KMS-11 (cell line): ENCODE data around the gene TMEM134.
"Not testable (repeated sequence)": the region's sequence is repeated elsewhere in the genome, so short reads cannot be mapped to it uniquely, and the experiment has no call there.

Experiments used
- H2AFZ ChIP-seq: fragments of 200-600 bp; sonication (generic); 2 replicates; pipeline ENCODE4 v1.6.1; 2016; ENCODE audit warnings: antibody characterized with exemption, mixed run types, low read depth
- H3K27ac ChIP-seq: fragments of 200-600 bp; sonication (generic); 2 replicates; pipeline ENCODE4 v1.6.1; 2016; ENCODE audit warnings: mild to moderate bottlenecking, mixed run types
- H3K27me3 ChIP-seq: fragments of 200-600 bp; sonication (generic); 2 replicates; pipeline ENCODE4 v1.6.1; 2017; ENCODE audit warnings: mild to moderate bottlenecking, low read depth, mixed run types, moderate library complexity; ENCODE audit not compliant: insufficient read depth
- H3K36me3 ChIP-seq: fragments of 200-600 bp; sonication (generic); 2 replicates; pipeline ENCODE4 v1.6.1; 2017; ENCODE audit warnings: mild to moderate bottlenecking, mixed run types; ENCODE audit not compliant: insufficient read depth
- H3K4me1 ChIP-seq: fragments of 200-600 bp; sonication (generic); 2 replicates; pipeline ENCODE4 v1.6.1; 2016; ENCODE audit warnings: mild to moderate bottlenecking, low read depth, mixed run types; ENCODE audit not compliant: poor library complexity, severe bottlenecking
- H3K4me2 ChIP-seq: fragments of 200-600 bp; sonication (generic); 2 replicates; pipeline ENCODE4 v1.7.0; 2016; ENCODE audit warnings: mild to moderate bottlenecking, mixed run types
- H3K4me3 ChIP-seq: fragments of 200-600 bp; sonication (generic); IDR thresholded peaks from 2 replicates; pipeline ENCODE4 v1.6.1; 2017; ENCODE audit warnings: low read depth, low read length, mixed read lengths; ENCODE audit not compliant: insufficient read depth
- H3K79me2 ChIP-seq: fragments of 200-600 bp; sonication (generic); 2 replicates; pipeline ENCODE4 v1.6.1; 2016; ENCODE audit warnings: low read depth, mixed run types; ENCODE audit not compliant: insufficient read depth
- H3K9ac ChIP-seq: fragments of 200-600 bp; sonication (generic); 2 replicates; pipeline ENCODE4 v1.6.1; 2016; ENCODE audit warnings: mild to moderate bottlenecking, mixed run types
- H4K20me1 ChIP-seq: fragments of 200-600 bp; sonication (generic); 2 replicates; pipeline ENCODE4 v1.6.1; 2016; ENCODE audit warnings: mild to moderate bottlenecking, mixed run types; ENCODE audit not compliant: insufficient read depth
- CTCF ChIP-seq: fragments of 200-600 bp; sonication (generic); conservative IDR thresholded peaks from 2 replicates; pipeline ENCODE4 v1.6.1; 2017; ENCODE audit warnings: low read depth, mild to moderate bottlenecking, antibody characterized with exemption, low read length, moderate library complexity, mixed read lengths

The TMEM134 gene

DNA sequence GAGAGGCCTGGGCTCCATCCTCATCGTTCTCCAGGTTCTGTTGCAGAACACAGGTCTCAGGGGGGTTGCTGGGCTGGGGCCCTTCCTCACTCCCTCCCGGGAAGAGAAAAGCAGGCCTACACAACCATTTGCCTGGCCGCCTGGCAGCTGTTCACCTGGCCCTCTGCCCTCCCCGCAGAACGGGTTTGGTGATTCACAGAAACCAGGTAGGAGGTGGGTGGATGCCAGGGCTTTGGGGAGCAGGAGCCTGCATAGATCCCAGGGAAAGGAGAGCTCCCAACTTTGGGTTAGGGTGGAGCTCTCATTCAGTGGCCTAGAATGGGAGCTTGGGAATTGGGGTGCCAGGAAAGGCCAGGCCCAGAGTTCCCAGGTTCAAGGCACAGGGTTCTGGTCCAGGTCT, 995 bp downstream of the TMEM134 start:
- Histone ChIP-seq H2AFZ (no peak overlapping the region), H3K9ac (no peak overlapping the region), H3K79me2 (no peaks in the 10 kb centered on the region), H4K20me1 (no peaks in the 10 kb centered on the region), H3K4me3 (no peak overlapping the region), H3K27ac (no peak overlapping the region), H3K4me1 (peaks cover 22% of the 10 kb centered on the region), H3K27me3 (no peaks in the 10 kb centered on the region), H3K36me3 (no peaks in the 10 kb centered on the region), H3K4me2 (peak overlapping the region; percentile 84; the same call in 1 of the 2 replicates)
- TF ChIP-seq CTCF: no peak

DNA sequence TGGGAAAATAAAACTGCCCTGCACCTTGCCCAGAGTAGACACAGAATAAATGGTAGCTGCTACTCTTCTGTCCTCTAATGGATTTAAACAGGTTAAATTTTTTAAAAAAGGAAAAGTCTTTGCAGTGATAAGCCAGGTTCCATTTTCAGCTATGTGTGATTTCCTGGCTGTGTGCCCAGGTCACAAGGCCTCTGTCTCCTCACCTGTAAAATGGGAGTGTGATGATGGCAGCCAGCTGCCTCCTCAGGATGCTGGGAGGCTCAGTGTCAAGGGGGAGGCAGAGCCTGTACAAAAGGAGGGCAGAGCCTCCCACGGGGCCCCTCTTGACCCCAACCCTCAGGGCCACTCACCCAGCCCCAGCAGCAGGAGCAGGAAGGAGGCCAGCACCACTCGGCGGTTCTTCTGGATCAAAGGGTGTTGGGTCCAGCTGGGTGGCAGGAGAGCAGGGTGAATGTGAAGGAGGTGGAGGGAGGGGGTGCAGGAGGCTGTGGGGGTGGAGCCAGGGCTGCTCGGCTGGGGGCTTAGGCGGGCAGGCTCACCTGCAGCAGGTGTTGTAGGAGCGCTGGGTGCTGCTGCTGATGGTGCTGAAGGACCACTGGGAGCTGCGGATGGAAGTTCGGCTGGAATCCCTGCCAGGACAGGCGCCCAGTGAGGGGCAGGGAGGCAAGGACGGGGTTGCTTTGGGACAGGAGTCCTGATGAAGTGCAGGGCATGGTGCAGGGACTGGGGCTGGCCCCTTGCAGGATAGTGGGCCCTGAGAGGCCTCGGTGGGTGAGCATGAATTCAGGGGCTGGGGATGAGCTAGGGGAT, 1.9 kb downstream of the TMEM134 start:
- Histone ChIP-seq H3K9ac (no peak overlapping the region), H3K4me3 (no peak overlapping the region), H3K79me2 (no peaks in the 10 kb centered on the region), H3K27ac (no peak overlapping the region), H3K4me1 (peaks cover 22% of the 10 kb centered on the region), H3K4me2 (no peak overlapping the region), H2AFZ (no peak overlapping the region), H3K27me3 (no peaks in the 10 kb centered on the region), H4K20me1 (no peaks in the 10 kb centered on the region), H3K36me3 (no peaks in the 10 kb centered on the region)
- no peak for TF ChIP-seq CTCF

GRCh38 chr11:67466367-67466766, 2.7 kb downstream of the TMEM134 start:
- no peak for TF ChIP-seq CTCF
- Histone ChIP-seq H3K4me2 (no peak overlapping the region), H3K4me1 (peaks cover 22% of the 10 kb centered on the region), H3K36me3 (no peaks in the 10 kb centered on the region), H3K9ac (no peak overlapping the region), H3K27me3 (no peaks in the 10 kb centered on the region), H2AFZ (no peak overlapping the region), H4K20me1 (no peaks in the 10 kb centered on the region), H3K4me3 (no peak overlapping the region), H3K27ac (no peak overlapping the region), H3K79me2 (no peaks in the 10 kb centered on the region)

- H3K27ac ChIP-seq: not testable (repeated sequence)
Measured at GRCh38 chr11:67465530-67465929, 3.5 kb downstream of the TMEM134 start.

GRCh38 chr11:67465189-67465510, 3.9 kb downstream of the TMEM134 start:
- peak overlapping the region; percentile 71 for H3K4me2 ChIP-seq
- H2AFZ ChIP-seq: peak overlapping the region; percentile 71; the same call in 1 of the 2 replicates
- no peak for TF ChIP-seq CTCF
- H3K79me2 ChIP-seq: no peaks in the 10 kb centered on the region
- peak overlapping the region; percentile 50 for H3K27ac ChIP-seq
- H3K36me3 ChIP-seq: no peaks in the 10 kb centered on the region
- H3K9ac ChIP-seq: peak overlapping the region; percentile 74; the same call in 1 of the 2 replicates
- H3K4me1 ChIP-seq: peaks cover 22% of the 10 kb centered on the region
- no peak overlapping the region for H3K4me3 ChIP-seq
- no peaks in the 10 kb centered on the region; the same call in 1 of the 2 replicates for H3K27me3 ChIP-seq
- H4K20me1 ChIP-seq: no peaks in the 10 kb centered on the region

More at GRCh38 chr11:67465530-67465929, 3.5 kb downstream of the TMEM134 start:
- not testable (repeated sequence) for H2AFZ ChIP-seq, H3K36me3 ChIP-seq, H4K20me1 ChIP-seq, H3K4me3 ChIP-seq, H3K27me3 ChIP-seq, H3K79me2 ChIP-seq
- peaks cover 22% of the 10 kb centered on the region for H3K4me1 ChIP-seq
- H3K4me2 ChIP-seq: peak overlapping the region; percentile 71
- peak overlapping the region; percentile 74; the same call in 1 of the 2 replicates for H3K9ac ChIP-seq
